Panc1 (cell line): ENCODE measurements around the gene GMFB.

Source experiments
- CTCF ChIP-seq: fragments of 450-650 bp; IDR thresholded peaks from 2 replicates; pipeline ENCODE4 v1.5.1; 2017; ENCODE audit warnings: mild to moderate bottlenecking
- POLR2AphosphoS5 ChIP-seq: IDR thresholded peaks from 2 replicates; pipeline ENCODE4 v1.6.1; 2012; ENCODE audit warnings: mild to moderate bottlenecking, low read depth, low read length, moderate library complexity
- REST ChIP-seq, 2 experiments: IDR thresholded peaks; 2 replicates each; pipeline ENCODE4 v1.6.1; 2011 to 2012; ENCODE audit warnings: low read depth in 2 of 2, control low read depth in 1 of 2, low read length in 1 of 2, mild to moderate bottlenecking in 1 of 2, moderate library complexity in 1 of 2; ENCODE audit not compliant: insufficient read depth in 1 of 2
- SIN3A ChIP-seq: IDR thresholded peaks from 2 replicates; pipeline ENCODE4 v1.6.1; 2012; ENCODE audit warnings: low read depth, mild to moderate bottlenecking, low read length, moderate library complexity, borderline replicate concordance; ENCODE audit not compliant: insufficient read depth
- TCF7L2 ChIP-seq: IDR thresholded peaks from 2 replicates; pipeline ENCODE4 v1.6.1; 2011; ENCODE audit warnings: mild to moderate bottlenecking, low read depth, low read length, inconsistent platforms

- TF ChIP-seq CTCF (no peak), POLR2AphosphoS5 (no peak), REST (IDR thresholded peaks at IDR 0.05; ENCODE audit: insufficient read depth in 1 of 2, low read depth in 2 of 2, low read length in 1 of 2) (no peak), TCF7L2 (no peak), SIN3A (no peak)
These were observed 13.4 kb downstream of the GMFB start for GRCh38 chr14:54475187-54475899.
